NCI-H82 (cell line): ENCODE measurements around the gene PPP2R5C.

Source experiments
- DNase-seq: peaks from one replicate; lab custom pipeline; 2025; lab: John Stamatoyannopoulos, UW

PPP2R5C gene

GRCh38 chr14:101887219-101887618 is 125.7 kb downstream of the PPP2R5C start:
- DNase-seq = no peak

GRCh38 chr14:101888182-101888581 is 126.7 kb downstream of the PPP2R5C start:
- no peak for DNase-seq

GRCh38 chr14:101889366-101889765 is 127.9 kb downstream of the PPP2R5C start:
- DNase-seq = no peak

- DNase-seq = no peak
Measured at GRCh38 chr14:101889898-101890297, 128.4 kb downstream of the PPP2R5C start.

GRCh38 chr14:101891471-101891870 is 130.0 kb downstream of the PPP2R5C start:
- DNase-seq = no peak

GRCh38 chr14:101893759-101894158 is 132.2 kb downstream of the PPP2R5C start:
- no peak for DNase-seq

- DNase-seq = no peak
Measured at GRCh38 chr14:101894365-101895081, 133.0 kb downstream of the PPP2R5C start.

GRCh38 chr14:101895256-101895655 is 133.7 kb downstream of the PPP2R5C start:
- no peak for DNase-seq

GRCh38 chr14:101897326-101897725 is 135.8 kb downstream of the PPP2R5C start:
- DNase-seq = no peak

- DNase-seq = no peak
Measured at GRCh38 chr14:101898416-101898815, 136.9 kb downstream of the PPP2R5C start.

GRCh38 chr14:101899263-101899662 is 137.8 kb downstream of the PPP2R5C start:
- DNase-seq = no peak

GRCh38 chr14:101900253-101900652 is 138.7 kb downstream of the PPP2R5C start:
- no peak for DNase-seq

- no peak for DNase-seq
Measured at GRCh38 chr14:101903111-101903561, 141.6 kb downstream of the PPP2R5C start.

- no peak for DNase-seq
Measured at GRCh38 chr14:101905614-101906013, 144.1 kb downstream of the PPP2R5C start.

- no peak for DNase-seq
Measured at GRCh38 chr14:101906645-101907044, 145.1 kb downstream of the PPP2R5C start.

- DNase-seq = no peak
Measured at GRCh38 chr14:101907619-101908018, 146.1 kb downstream of the PPP2R5C start.

- DNase-seq = no peak
Measured at GRCh38 chr14:101908795-101909194, 147.3 kb downstream of the PPP2R5C start.

GRCh38 chr14:101909371-101910096 is 148.0 kb downstream of the PPP2R5C start:
- DNase-seq = no peak

GRCh38 chr14:101912841-101913240 is 151.3 kb downstream of the PPP2R5C start:
- no peak for DNase-seq

GRCh38 chr14:101914083-101914482 is 152.6 kb downstream of the PPP2R5C start:
- DNase-seq = no peak

GRCh38 chr14:101915871-101916815 is 154.6 kb downstream of the PPP2R5C start:
- DNase-seq = no peak

GRCh38 chr14:101916816-101917412 is 155.4 kb downstream of the PPP2R5C start:
- DNase-seq = no peak
